ENCODE results near the gene SSR4.

The SSR4 gene

DNA sequence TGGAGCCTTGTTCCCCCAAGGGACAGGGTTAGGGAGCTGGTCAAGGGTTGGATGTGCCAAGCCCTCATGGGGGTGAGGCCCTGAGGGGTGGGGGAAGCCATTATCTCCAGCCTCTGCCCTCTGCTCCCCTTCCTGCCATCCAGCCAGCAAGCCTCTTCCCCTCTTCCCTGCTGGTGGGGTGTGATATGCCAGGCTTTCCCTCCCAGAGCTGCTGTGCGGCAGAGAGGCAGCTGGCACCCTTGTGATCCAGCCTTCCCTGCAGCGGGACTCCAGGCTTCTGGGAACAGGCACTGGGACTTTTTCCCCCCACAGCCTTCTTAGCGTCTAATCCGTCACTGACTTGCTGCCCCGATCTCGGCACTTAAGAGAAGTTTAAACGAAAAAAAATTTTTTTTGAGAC lies 6.3 kb downstream of the SSR4 start:
- Histone ChIP-seq H3K9me3 (ENCODE audit: control insufficient read depth, insufficient read depth, low read length) (peaks cover 31% of the 10 kb centered on the region; the same call in 1 of the 2 replicates), H3K36me3 (ENCODE audit: control insufficient read depth, insufficient read depth, low read length) (peaks cover 49% of the 10 kb centered on the region), H3K4me1 (ENCODE audit: control insufficient read depth, insufficient read depth, low read length) (no peaks in the 10 kb centered on the region), H3K4me3 (ENCODE audit: low read depth, low read length) (no peak overlapping the region), H3K27me3 (ENCODE audit: control insufficient read depth, insufficient read depth, low read length) (no peaks in the 10 kb centered on the region), H3K27ac (ENCODE audit: low read depth, low read length) (no peak overlapping the region), H3K9ac (ENCODE audit: low read depth, low read length) (no peak overlapping the region)

GRCh38 chrX:153801669-153802068 lies 7.2 kb downstream of the SSR4 start:
- Histone ChIP-seq H3K9ac (ENCODE audit: low read depth, low read length) (no peak overlapping the region), H3K36me3 (ENCODE audit: control insufficient read depth, insufficient read depth, low read length) (peaks cover 40% of the 10 kb centered on the region), H3K9me3 (ENCODE audit: control insufficient read depth, insufficient read depth, low read length) (peaks cover 35% of the 10 kb centered on the region; the same call in 1 of the 2 replicates), H3K27ac (ENCODE audit: low read depth, low read length) (no peak overlapping the region), H3K27me3 (ENCODE audit: control insufficient read depth, insufficient read depth, low read length) (no peaks in the 10 kb centered on the region), H3K4me3 (ENCODE audit: low read depth, low read length) (no peak overlapping the region), H3K4me1 (ENCODE audit: control insufficient read depth, insufficient read depth, low read length) (no peaks in the 10 kb centered on the region)

- Histone ChIP-seq H3K27ac (ENCODE audit: low read depth, low read length) (no peak overlapping the region), H3K4me3 (ENCODE audit: low read depth, low read length) (no peak overlapping the region), H3K36me3 (ENCODE audit: control insufficient read depth, insufficient read depth, low read length) (peaks cover 31% of the 10 kb centered on the region), H3K27me3 (ENCODE audit: control insufficient read depth, insufficient read depth, low read length) (no peaks in the 10 kb centered on the region), H3K9ac (ENCODE audit: low read depth, low read length) (no peak overlapping the region), H3K9me3 (ENCODE audit: control insufficient read depth, insufficient read depth, low read length) (peaks cover 29% of the 10 kb centered on the region; the same call in 1 of the 2 replicates), H3K4me1 (ENCODE audit: control insufficient read depth, insufficient read depth, low read length) (no peaks in the 10 kb centered on the region)
Measured at GRCh38 chrX:153802513-153803045, 8.1 kb downstream of the SSR4 start.

DNA sequence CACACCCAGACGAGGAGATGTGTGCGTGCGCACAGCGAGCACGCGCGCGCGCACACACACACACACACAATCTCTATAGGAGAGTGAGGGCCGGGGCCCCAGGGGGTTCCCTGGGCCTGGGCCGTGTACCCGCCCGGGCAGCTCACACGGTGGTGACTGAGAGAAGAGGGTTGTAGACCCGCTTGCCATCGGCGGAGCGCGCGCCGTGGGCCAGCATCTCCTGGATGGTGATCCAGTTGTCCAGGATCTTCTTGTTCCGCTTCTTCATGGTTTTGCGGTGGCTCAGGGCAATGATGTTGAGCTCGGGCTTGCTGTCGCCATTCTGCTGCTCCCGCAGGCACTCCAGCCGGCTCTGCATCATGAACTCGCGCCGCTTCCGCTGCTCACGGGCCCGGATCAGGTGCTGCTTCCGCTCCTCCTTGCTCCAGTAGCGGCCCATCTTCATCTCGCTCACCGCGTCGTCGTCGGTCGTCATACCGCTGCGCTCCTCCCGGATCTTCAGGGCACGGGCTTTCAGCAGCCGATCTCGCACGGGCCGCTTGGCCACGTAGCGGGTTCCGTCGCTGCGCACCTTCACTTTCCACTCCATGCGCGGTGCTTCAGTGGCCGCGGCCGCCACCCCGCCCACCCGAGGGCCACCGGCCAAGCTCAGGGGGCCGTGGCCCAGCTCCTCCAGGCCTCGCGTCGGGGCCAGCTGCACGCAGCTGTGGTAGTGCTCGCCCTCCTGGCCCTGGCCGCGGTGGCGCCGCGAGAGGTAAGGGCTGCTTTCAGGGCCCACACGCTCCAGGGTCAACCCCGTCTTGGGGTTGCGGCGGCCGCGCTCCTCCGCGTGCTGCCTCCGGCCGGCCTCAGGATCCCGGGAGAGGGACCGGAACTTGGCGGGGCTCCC lies 9.0 kb downstream of the SSR4 start:
- Histone ChIP-seq H3K27ac (ENCODE audit: low read depth, low read length) (no peak overlapping the region), H3K36me3 (ENCODE audit: control insufficient read depth, insufficient read depth, low read length) (peaks cover 24% of the 10 kb centered on the region), H3K4me3 (ENCODE audit: low read depth, low read length) (no peak overlapping the region)

DNA sequence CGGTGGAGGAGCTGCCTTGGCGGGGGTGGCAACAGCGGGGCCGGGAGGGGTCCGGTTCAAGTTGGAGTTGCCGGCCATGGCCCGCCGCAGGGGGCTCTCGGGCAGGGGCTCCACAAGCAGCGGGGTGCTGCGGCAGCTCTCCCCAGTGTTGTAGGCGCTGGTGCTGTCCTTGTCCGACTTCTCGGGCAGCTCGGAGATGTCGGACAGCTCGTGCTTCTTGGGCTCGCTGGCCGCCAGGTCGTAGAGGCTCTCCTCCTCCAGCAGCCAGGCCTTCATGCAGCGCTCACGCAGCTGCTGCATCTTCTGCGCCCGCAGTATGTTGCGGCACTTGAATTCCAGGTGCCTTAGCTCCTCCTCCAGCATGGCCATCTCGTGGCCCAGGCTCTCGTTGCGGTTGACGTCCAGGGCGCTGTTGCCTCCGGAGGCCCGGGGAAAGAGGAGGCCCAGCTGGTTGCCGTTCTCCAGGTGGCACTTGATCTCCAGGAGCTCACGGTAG lies 9.7 kb downstream of the SSR4 start:
- Histone ChIP-seq H3K36me3 (ENCODE audit: control insufficient read depth, insufficient read depth, low read length) (peaks cover 17% of the 10 kb centered on the region), H3K9me3 (ENCODE audit: control insufficient read depth, insufficient read depth, low read length) (peaks cover 33% of the 10 kb centered on the region), H3K4me3 (ENCODE audit: low read depth, low read length) (no peak overlapping the region), H3K27me3 (ENCODE audit: control insufficient read depth, insufficient read depth, low read length) (no peaks in the 10 kb centered on the region), H3K9ac (ENCODE audit: low read depth, low read length) (no peak overlapping the region), H3K27ac (ENCODE audit: low read depth, low read length) (no peak overlapping the region), H3K4me1 (ENCODE audit: control insufficient read depth, insufficient read depth, low read length) (no peaks in the 10 kb centered on the region)

More for the DNA sequence above, 9.0 kb downstream of the SSR4 start:
- Histone ChIP-seq H3K9me3 (ENCODE audit: control insufficient read depth, insufficient read depth, low read length) (peaks cover 31% of the 10 kb centered on the region), H3K9ac (ENCODE audit: low read depth, low read length) (no peak overlapping the region), H3K4me1 (ENCODE audit: control insufficient read depth, insufficient read depth, low read length) (no peaks in the 10 kb centered on the region), H3K27me3 (ENCODE audit: control insufficient read depth, insufficient read depth, low read length) (no peaks in the 10 kb centered on the region)

DNA sequence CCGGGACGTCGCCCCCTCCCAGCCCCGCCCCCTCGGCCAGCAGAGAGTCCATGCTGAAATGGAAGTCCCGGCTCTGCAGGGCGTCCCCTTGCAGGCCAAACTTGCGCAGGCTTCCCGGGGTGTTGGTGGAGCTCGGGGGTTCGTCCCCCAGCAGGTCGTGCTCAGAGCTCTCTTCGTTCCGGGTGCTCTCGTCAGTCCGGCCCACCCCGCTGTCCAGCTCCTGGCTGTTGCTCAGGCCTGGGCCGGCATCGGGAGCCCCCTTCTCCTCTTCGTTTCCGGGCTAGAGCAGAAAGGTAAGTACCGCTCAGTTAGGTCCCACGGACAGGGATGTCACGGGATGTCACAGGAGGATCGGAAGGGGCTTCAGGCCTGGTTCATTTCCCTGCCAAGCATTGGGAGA lies 10.2 kb downstream of the SSR4 start:
- H3K9me3 ChIP-seq (ENCODE audit: control insufficient read depth, insufficient read depth, low read length) = peaks cover 31% of the 10 kb centered on the region
- H3K4me1 ChIP-seq (ENCODE audit: control insufficient read depth, insufficient read depth, low read length) = no peaks in the 10 kb centered on the region
- H3K27ac ChIP-seq (ENCODE audit: low read depth, low read length) = no peak overlapping the region
- peaks cover 14% of the 10 kb centered on the region for H3K36me3 ChIP-seq (ENCODE audit: control insufficient read depth, insufficient read depth, low read length)
- H3K4me3 ChIP-seq (ENCODE audit: low read depth, low read length) = no peak overlapping the region
- no peaks in the 10 kb centered on the region for H3K27me3 ChIP-seq (ENCODE audit: control insufficient read depth, insufficient read depth, low read length)
- H3K9ac ChIP-seq (ENCODE audit: low read depth, low read length) = no peak overlapping the region

DNA sequence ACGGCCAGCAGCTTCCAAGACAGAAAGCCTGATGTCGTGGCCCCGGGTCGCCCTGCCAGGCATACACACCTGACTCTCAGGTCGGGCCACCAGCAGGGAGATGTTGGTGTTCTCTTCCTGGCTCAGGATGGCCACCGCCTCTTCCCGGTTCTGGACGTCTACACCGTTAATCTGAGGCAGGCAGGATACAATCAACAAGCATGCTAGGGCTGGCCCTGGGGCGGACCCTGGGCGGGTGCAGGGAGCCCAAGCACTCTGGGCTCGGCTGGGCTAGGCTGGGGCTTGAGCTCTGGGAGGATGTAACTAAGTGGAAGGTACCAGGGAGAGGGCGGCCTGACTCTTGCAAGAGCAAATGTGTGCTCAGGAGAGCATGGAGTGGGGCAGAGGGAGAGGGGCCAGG lies 11.0 kb downstream of the SSR4 start:
- Histone ChIP-seq H3K9me3 (ENCODE audit: control insufficient read depth, insufficient read depth, low read length) (peaks cover 36% of the 10 kb centered on the region), H3K27me3 (ENCODE audit: control insufficient read depth, insufficient read depth, low read length) (no peaks in the 10 kb centered on the region), H3K27ac (ENCODE audit: low read depth, low read length) (no peak overlapping the region), H3K9ac (ENCODE audit: low read depth, low read length) (no peak overlapping the region), H3K36me3 (ENCODE audit: control insufficient read depth, insufficient read depth, low read length) (peaks cover 14% of the 10 kb centered on the region), H3K4me1 (ENCODE audit: control insufficient read depth, insufficient read depth, low read length) (no peaks in the 10 kb centered on the region), H3K4me3 (ENCODE audit: low read depth, low read length) (no peak overlapping the region)

- Histone ChIP-seq H3K4me1 (ENCODE audit: control insufficient read depth, insufficient read depth, low read length) (no peaks in the 10 kb centered on the region), H3K4me3 (ENCODE audit: low read depth, low read length) (no peak overlapping the region), H3K9ac (ENCODE audit: low read depth, low read length) (no peak overlapping the region), H3K27ac (ENCODE audit: low read depth, low read length) (no peak overlapping the region), H3K9me3 (ENCODE audit: control insufficient read depth, insufficient read depth, low read length) (peaks cover 31% of the 10 kb centered on the region), H3K27me3 (ENCODE audit: control insufficient read depth, insufficient read depth, low read length) (no peaks in the 10 kb centered on the region), H3K36me3 (ENCODE audit: control insufficient read depth, insufficient read depth, low read length) (peaks cover 14% of the 10 kb centered on the region)
Measured at GRCh38 chrX:153806999-153807575, 12.6 kb downstream of the SSR4 start.

- peaks cover 32% of the 10 kb centered on the region for H3K9me3 ChIP-seq (ENCODE audit: control insufficient read depth, insufficient read depth, low read length)
- no peak overlapping the region for H3K27ac ChIP-seq (ENCODE audit: low read depth, low read length)
- no peak overlapping the region for H3K4me3 ChIP-seq (ENCODE audit: low read depth, low read length)
- H3K9ac ChIP-seq (ENCODE audit: low read depth, low read length) = no peak overlapping the region
- H3K27me3 ChIP-seq (ENCODE audit: control insufficient read depth, insufficient read depth, low read length) = no peaks in the 10 kb centered on the region
- no peaks in the 10 kb centered on the region; the same call in 1 of the 2 replicates for H3K4me1 ChIP-seq (ENCODE audit: control insufficient read depth, insufficient read depth, low read length)
- H3K36me3 ChIP-seq (ENCODE audit: control insufficient read depth, insufficient read depth, low read length) = peaks cover 10% of the 10 kb centered on the region
Measured at GRCh38 chrX:153807976-153808375, 13.5 kb downstream of the SSR4 start.

DNA sequence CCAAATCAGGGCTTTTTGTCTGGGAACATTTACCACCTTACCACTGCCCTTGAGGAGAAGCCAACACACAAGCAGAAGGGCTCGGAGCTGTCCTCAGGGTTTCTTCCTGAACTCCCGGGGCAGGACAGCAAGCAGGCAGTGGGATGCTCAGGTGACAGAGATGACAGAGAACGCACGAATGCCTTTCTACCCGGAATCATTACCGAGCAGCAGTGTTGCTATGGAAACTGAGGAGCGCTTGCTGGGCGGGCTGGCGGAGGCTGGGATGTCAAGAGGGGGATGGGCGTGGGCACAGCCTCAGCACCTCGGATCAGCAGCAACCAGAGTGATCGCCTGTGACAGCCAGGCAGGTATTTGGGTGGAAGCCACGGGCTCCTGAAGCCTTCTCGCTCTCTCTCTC lies 17.8 kb downstream of the SSR4 start:
- Histone ChIP-seq H3K9ac (ENCODE audit: low read depth, low read length) (no peak overlapping the region), H3K4me1 (ENCODE audit: control insufficient read depth, insufficient read depth, low read length) (no peaks in the 10 kb centered on the region; the same call in 1 of the 2 replicates), H3K36me3 (ENCODE audit: control insufficient read depth, insufficient read depth, low read length) (no peaks in the 10 kb centered on the region), H3K9me3 (ENCODE audit: control insufficient read depth, insufficient read depth, low read length) (peaks cover 41% of the 10 kb centered on the region), H3K4me3 (ENCODE audit: low read depth, low read length) (no peak overlapping the region), H3K27ac (ENCODE audit: low read depth, low read length) (no peak overlapping the region), H3K27me3 (ENCODE audit: control insufficient read depth, insufficient read depth, low read length) (no peaks in the 10 kb centered on the region)

GRCh38 chrX:153813161-153813560 lies 18.7 kb downstream of the SSR4 start:
- no peaks in the 10 kb centered on the region; the same call in 1 of the 2 replicates for H3K4me1 ChIP-seq (ENCODE audit: control insufficient read depth, insufficient read depth, low read length)
- no peaks in the 10 kb centered on the region for H3K27me3 ChIP-seq (ENCODE audit: control insufficient read depth, insufficient read depth, low read length)
- no peak overlapping the region for H3K27ac ChIP-seq (ENCODE audit: low read depth, low read length)
- H3K9me3 ChIP-seq (ENCODE audit: control insufficient read depth, insufficient read depth, low read length) = peaks cover 43% of the 10 kb centered on the region
- H3K9ac ChIP-seq (ENCODE audit: low read depth, low read length) = no peak overlapping the region
- no peaks in the 10 kb centered on the region for H3K36me3 ChIP-seq (ENCODE audit: control insufficient read depth, insufficient read depth, low read length)
- H3K4me3 ChIP-seq (ENCODE audit: low read depth, low read length) = no peak overlapping the region
